Breast epithelium (tissue), 3 donors: Measurements from ENCODE around the gene NOD1.

ENCODE experiments used
- CTCF ChIP-seq, 3 donors: fragments of 450-650 bp; IDR thresholded peaks; one replicate each; pipeline ENCODE4 v1.5.1; 2016 to 2017; ENCODE audit warnings: antibody characterized with exemption in 3 of 3, mild to moderate bottlenecking in 3 of 3, moderate library complexity in 3 of 3
- POLR2A ChIP-seq: fragments of 450-650 bp; IDR thresholded peaks from one replicate; pipeline ENCODE4 v1.6.1; 2016; ENCODE audit warnings: antibody characterized with exemption, mild to moderate bottlenecking, moderate library complexity

GRCh38 chr7:30465046-30465810 lies 13.4 kb downstream of the NOD1 start:
- TF ChIP-seq CTCF (IDR thresholded peaks at IDR 0.05): no peak
- no peak for TF ChIP-seq POLR2A
